Nephron progenitor cell (in vitro differentiated cells): Measurements from ENCODE around the gene THBS1.

Experiments used
- DNase-seq: peaks from one replicate; pipeline ENCODE4 v3.0.0; 2021
- H3K27ac Mint-ChIP-seq: 2 replicates; pipeline ENCODE4 v1.8.0; 2021; ENCODE audit warnings: mild to moderate bottlenecking, moderate library complexity, mixed read lengths
- H3K27me3 Mint-ChIP-seq: 2 replicates; pipeline ENCODE4 v1.8.0; 2021; ENCODE audit warnings: mild to moderate bottlenecking, low read depth, mixed read lengths; ENCODE audit not compliant: poor library complexity
- H3K36me3 Mint-ChIP-seq: 2 replicates; pipeline ENCODE4 v1.8.0; 2021; ENCODE audit warnings: low read depth, mixed read lengths
- H3K4me1 Mint-ChIP-seq: 2 replicates; pipeline ENCODE4 v1.8.0; 2021; ENCODE audit warnings: mixed read lengths
- H3K4me3 Mint-ChIP-seq: 2 replicates; pipeline ENCODE4 v1.8.0; 2021; ENCODE audit warnings: mild to moderate bottlenecking, moderate library complexity, mixed read lengths
- H3K9me3 Mint-ChIP-seq: 2 replicates; pipeline ENCODE4 v1.8.0; 2021; ENCODE audit warnings: mild to moderate bottlenecking, moderate library complexity, mixed read lengths
- TF ChIP-seq, protein P1 (sequence below): fragments of 200-600 bp; sonication (generic); IDR thresholded peaks from 2 replicates; pipeline ENCODE4 v1.5.0; 2021; ENCODE audit warnings: antibody characterized with exemption

THBS1 gene

DNA sequence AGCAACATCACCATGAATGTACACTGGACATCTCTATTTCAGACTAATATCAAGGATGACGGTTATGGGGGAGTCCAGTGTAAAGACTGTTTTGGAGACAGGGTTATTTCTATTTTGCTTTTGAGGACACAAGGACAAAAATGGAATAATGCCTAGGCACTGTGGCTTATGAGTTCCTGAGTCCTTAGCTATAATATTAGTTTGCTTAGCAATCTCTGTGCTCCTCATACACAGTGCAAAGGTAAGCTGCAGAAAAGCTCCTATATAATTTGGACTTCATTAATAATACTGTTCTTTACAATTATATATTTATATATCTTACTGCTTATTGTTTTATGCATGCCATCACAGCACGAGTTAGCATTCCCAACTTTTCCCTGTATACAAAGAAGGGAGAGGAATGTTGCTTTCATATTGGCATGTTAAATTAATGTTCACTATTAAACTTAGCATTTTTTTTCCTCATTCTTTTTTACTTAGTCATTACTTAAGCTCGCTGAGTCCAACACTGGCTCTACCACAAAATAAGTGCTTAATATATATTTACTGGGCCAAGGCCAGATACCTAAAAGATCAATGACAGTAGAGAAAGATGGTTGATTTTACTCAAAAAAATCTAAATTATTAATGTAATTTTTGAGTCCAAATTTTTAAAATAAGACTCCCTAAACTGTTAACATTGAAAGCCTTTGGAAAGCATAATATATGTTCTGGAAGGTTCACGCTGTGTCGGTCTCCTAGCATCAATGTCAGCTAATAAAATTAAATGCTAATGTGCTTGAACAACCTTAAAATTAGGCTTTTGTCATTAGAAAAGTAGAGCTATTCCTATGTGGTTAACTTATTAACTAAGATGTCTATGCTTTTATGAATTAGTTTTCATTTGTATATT is 13.8 kb downstream of the THBS1 start:
- no peak for DNase-seq
- no peak overlapping the region for H3K4me3 Mint-ChIP-seq
- no peaks in the 10 kb centered on the region for H3K27me3 Mint-ChIP-seq
- H3K9me3 Mint-ChIP-seq = no peaks in the 10 kb centered on the region
- no peaks in the 10 kb centered on the region for H3K4me1 Mint-ChIP-seq
- TF ChIP-seq, protein P1, sequence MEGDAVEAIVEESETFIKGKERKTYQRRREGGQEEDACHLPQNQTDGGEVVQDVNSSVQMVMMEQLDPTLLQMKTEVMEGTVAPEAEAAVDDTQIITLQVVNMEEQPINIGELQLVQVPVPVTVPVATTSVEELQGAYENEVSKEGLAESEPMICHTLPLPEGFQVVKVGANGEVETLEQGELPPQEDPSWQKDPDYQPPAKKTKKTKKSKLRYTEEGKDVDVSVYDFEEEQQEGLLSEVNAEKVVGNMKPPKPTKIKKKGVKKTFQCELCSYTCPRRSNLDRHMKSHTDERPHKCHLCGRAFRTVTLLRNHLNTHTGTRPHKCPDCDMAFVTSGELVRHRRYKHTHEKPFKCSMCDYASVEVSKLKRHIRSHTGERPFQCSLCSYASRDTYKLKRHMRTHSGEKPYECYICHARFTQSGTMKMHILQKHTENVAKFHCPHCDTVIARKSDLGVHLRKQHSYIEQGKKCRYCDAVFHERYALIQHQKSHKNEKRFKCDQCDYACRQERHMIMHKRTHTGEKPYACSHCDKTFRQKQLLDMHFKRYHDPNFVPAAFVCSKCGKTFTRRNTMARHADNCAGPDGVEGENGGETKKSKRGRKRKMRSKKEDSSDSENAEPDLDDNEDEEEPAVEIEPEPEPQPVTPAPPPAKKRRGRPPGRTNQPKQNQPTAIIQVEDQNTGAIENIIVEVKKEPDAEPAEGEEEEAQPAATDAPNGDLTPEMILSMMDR = no peak
- peaks cover 53% of the 10 kb centered on the region for H3K36me3 Mint-ChIP-seq
- no peak overlapping the region for H3K27ac Mint-ChIP-seq

DNA sequence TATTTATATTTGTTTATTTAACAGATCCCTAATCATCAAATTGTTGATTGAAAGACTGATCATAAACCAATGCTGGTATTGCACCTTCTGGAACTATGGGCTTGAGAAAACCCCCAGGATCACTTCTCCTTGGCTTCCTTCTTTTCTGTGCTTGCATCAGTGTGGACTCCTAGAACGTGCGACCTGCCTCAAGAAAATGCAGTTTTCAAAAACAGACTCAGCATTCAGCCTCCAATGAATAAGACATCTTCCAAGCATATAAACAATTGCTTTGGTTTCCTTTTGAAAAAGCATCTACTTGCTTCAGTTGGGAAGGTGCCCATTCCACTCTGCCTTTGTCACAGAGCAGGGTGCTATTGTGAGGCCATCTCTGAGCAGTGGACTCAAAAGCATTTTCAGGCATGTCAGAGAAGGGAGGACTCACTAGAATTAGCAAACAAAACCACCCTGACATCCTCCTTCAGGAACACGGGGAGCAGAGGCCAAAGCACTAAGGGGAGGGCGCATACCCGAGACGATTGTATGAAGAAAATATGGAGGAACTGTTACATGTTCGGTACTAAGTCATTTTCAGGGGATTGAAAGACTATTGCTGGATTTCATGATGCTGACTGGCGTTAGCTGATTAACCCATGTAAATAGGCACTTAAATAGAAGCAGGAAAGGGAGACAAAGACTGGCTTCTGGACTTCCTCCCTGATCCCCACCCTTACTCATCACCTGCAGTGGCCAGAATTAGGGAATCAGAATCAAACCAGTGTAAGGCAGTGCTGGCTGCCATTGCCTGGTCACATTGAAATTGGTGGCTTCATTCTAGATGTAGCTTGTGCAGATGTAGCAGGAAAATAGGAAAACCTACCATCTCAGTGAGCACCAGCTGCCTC is 14.7 kb downstream of the THBS1 start:
- Mint-ChIP-seq H3K27me3 (no peaks in the 10 kb centered on the region), H3K4me3 (no peak overlapping the region), H3K4me1 (no peaks in the 10 kb centered on the region), H3K9me3 (no peaks in the 10 kb centered on the region), H3K27ac (no peak overlapping the region), H3K36me3 (peaks cover 44% of the 10 kb centered on the region)
- no peak for DNase-seq
- TF ChIP-seq, protein P1 = no peak

DNA sequence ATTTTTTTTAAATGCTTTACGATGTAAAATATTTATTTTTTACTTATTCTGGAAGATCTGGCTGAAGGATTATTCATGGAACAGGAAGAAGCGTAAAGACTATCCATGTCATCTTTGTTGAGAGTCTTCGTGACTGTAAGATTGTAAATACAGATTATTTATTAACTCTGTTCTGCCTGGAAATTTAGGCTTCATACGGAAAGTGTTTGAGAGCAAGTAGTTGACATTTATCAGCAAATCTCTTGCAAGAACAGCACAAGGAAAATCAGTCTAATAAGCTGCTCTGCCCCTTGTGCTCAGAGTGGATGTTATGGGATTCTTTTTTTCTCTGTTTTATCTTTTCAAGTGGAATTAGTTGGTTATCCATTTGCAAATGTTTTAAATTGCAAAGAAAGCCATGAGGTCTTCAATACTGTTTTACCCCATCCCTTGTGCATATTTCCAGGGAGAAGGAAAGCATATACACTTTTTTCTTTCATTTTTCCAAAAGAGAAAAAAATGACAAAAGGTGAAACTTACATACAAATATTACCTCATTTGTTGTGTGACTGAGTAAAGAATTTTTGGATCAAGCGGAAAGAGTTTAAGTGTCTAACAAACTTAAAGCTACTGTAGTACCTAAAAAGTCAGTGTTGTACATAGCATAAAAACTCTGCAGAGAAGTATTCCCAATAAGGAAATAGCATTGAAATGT is 15.6 kb downstream of the THBS1 start:
- H3K27me3 Mint-ChIP-seq = no peaks in the 10 kb centered on the region
- TF ChIP-seq, protein P1 = no peak
- no peak for DNase-seq
- H3K4me1 Mint-ChIP-seq = no peaks in the 10 kb centered on the region
- H3K4me3 Mint-ChIP-seq = no peak overlapping the region
- peaks cover 36% of the 10 kb centered on the region for H3K36me3 Mint-ChIP-seq
- H3K27ac Mint-ChIP-seq = no peak overlapping the region
- H3K9me3 Mint-ChIP-seq = no peaks in the 10 kb centered on the region

DNA sequence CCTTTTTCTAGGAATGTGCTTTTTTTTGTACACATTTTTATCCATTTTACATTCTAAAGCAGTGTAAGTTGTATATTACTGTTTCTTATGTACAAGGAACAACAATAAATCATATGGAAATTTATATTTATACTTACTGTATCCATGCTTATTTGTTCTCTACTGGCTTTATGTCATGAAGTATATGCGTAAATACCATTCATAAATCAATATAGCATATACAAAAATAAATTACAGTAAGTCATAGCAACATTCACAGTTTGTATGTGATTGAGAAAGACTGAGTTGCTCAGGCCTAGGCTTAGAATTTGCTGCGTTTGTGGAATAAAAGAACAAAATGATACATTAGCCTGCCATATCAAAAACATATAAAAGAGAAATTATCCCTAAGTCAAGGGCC is 16.5 kb downstream of the THBS1 start:
- DNase-seq = no peak
- Mint-ChIP-seq H3K9me3 (no peaks in the 10 kb centered on the region), H3K4me3 (no peak overlapping the region), H3K27ac (no peak overlapping the region), H3K4me1 (no peaks in the 10 kb centered on the region), H3K36me3 (peaks cover 31% of the 10 kb centered on the region), H3K27me3 (no peaks in the 10 kb centered on the region)
- TF ChIP-seq, protein P1 = no peak

DNA sequence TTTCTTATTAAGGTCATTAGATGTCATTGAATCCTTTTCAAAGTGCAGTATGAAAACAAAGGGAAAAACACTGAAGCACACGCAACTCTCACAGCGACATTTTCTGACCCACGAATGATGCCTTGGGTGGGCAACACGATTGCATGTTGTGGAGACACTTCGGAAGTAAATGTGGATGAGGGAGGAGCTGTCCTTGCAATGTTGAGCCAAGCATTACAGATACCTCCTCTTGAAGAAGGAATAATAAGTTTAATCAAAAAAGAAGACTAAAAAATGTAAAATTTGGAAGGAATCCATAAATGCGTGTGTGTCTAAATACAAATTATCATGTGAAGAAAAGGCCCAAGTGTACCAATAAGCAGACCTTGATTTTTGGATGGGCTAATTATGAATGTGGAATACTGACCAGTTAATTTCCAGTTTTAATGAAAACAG is 16.9 kb downstream of the THBS1 start:
- no peaks in the 10 kb centered on the region for H3K4me1 Mint-ChIP-seq
- no peak for DNase-seq
- H3K4me3 Mint-ChIP-seq = no peak overlapping the region
- H3K27me3 Mint-ChIP-seq = no peaks in the 10 kb centered on the region
- H3K27ac Mint-ChIP-seq = no peak overlapping the region
- peaks cover 26% of the 10 kb centered on the region for H3K36me3 Mint-ChIP-seq
- TF ChIP-seq, protein P1 = no peak
- no peaks in the 10 kb centered on the region for H3K9me3 Mint-ChIP-seq
